ENCODE results near the gene MYADML2. TPM values are rescaled to one million over a fixed set of nuclear protein-coding genes. Genes with fewer than 3 reads are reported as not detected.
A peak's percentile ranks its signal among the peaks of the same experiment; 100 is the strongest.

MYADML2 gene
- total RNA-seq, 1 donor from 2014 or later = not detected

- intact Hi-C loops (cut with micrococcal nuclease) = loop anchor here (1.0 to 2.0 kb wide), 2 partner anchors 10 to 25 kb away; partner anchors contain the start of gene MAFG
Measured at GRCh38 chr17:81917565-81918332, 29.3 kb downstream of the MYADML2 start, which contains the start of gene SIRT7. Gene SIRT7, minus strand, starts transcription at chr17:81918176. Its CDS starts 45 bp downstream, at chr17:81918131.

GRCh38 chr17:81916234-81917001 is 30.6 kb downstream of the MYADML2 start:
- Mint-ChIP-seq H3K27ac (no peak overlapping the region), H3K4me1 (ENCODE audit: low read depth) (peaks cover 23% of the 10 kb centered on the region), H3K4me3 (ENCODE audit: low read depth) (peak overlapping the region; percentile 88), H3K27me3 (ENCODE audit: low read depth) (no peaks in the 10 kb centered on the region), H3K9me3 (no peaks in the 10 kb centered on the region), H3K36me3 (ENCODE audit: low read depth) (peaks cover 65% of the 10 kb centered on the region)
- intact Hi-C loops (cut with micrococcal nuclease) = loop anchor here (2.0 kb wide), 1 partner anchor 24 kb away; no protein-coding TSS in a partner anchor
- DNase-seq (ENCODE audit: low spot score) = no peak

More at GRCh38 chr17:81917565-81918332, 29.3 kb downstream of the MYADML2 start, which contains the start of gene SIRT7:
- Mint-ChIP-seq H3K27ac (peak within 1 kb of the TSS; percentile 78), H3K4me3 (ENCODE audit: low read depth) (peak within 1 kb of the TSS; percentile 92), H3K27me3 (ENCODE audit: low read depth) (no peaks in the 10 kb centered on the region), H3K36me3 (ENCODE audit: low read depth) (peaks cover 64% of the 10 kb centered on the region), H3K9me3 (no peaks in the 10 kb centered on the region), H3K4me1 (ENCODE audit: low read depth) (peaks cover 18% of the 10 kb centered on the region)
- peak; percentile 76 for DNase-seq (ENCODE audit: low spot score)

GRCh38 chr17:81915331-81915730 is 31.7 kb downstream of the MYADML2 start:
- Mint-ChIP-seq H3K27ac (no peak overlapping the region), H3K36me3 (ENCODE audit: low read depth) (peaks cover 62% of the 10 kb centered on the region), H3K9me3 (no peaks in the 10 kb centered on the region), H3K4me3 (ENCODE audit: low read depth) (no peak overlapping the region), H3K4me1 (ENCODE audit: low read depth) (peaks cover 23% of the 10 kb centered on the region), H3K27me3 (ENCODE audit: low read depth) (no peaks in the 10 kb centered on the region)
- intact Hi-C loops (cut with micrococcal nuclease) = no loop called here
- DNase-seq (ENCODE audit: low spot score) = no peak

GRCh38 chr17:81914103-81914850 is 32.8 kb downstream of the MYADML2 start:
- peaks cover 26% of the 10 kb centered on the region for H3K4me1 Mint-ChIP-seq (ENCODE audit: low read depth)
- H3K27me3 Mint-ChIP-seq (ENCODE audit: low read depth) = no peaks in the 10 kb centered on the region
- no peak overlapping the region for H3K4me3 Mint-ChIP-seq (ENCODE audit: low read depth)
- peaks cover 58% of the 10 kb centered on the region for H3K36me3 Mint-ChIP-seq (ENCODE audit: low read depth)
- no peak overlapping the region for H3K27ac Mint-ChIP-seq
- DNase-seq (ENCODE audit: low spot score) = no peak
- intact Hi-C loops (cut with micrococcal nuclease) = no loop called here
- H3K9me3 Mint-ChIP-seq = no peaks in the 10 kb centered on the region

GRCh38 chr17:81913394-81914102 is 33.5 kb downstream of the MYADML2 start:
- peaks cover 26% of the 10 kb centered on the region for H3K4me1 Mint-ChIP-seq (ENCODE audit: low read depth)
- H3K27ac Mint-ChIP-seq = no peak overlapping the region
- peaks cover 54% of the 10 kb centered on the region for H3K36me3 Mint-ChIP-seq (ENCODE audit: low read depth)
- DNase-seq (ENCODE audit: low spot score) = no peak
- no peaks in the 10 kb centered on the region for H3K9me3 Mint-ChIP-seq
- no peak overlapping the region for H3K4me3 Mint-ChIP-seq (ENCODE audit: low read depth)
- no peaks in the 10 kb centered on the region for H3K27me3 Mint-ChIP-seq (ENCODE audit: low read depth)
- intact Hi-C loops (cut with micrococcal nuclease) = no loop called here

GRCh38 chr17:81912441-81913309 is 34.4 kb downstream of the MYADML2 start:
- H3K36me3 Mint-ChIP-seq (ENCODE audit: low read depth) = peaks cover 57% of the 10 kb centered on the region
- DNase-seq (ENCODE audit: low spot score) = no peak
- intact Hi-C loops (cut with micrococcal nuclease) = no loop called here
- no peak overlapping the region for H3K27ac Mint-ChIP-seq
- H3K4me1 Mint-ChIP-seq (ENCODE audit: low read depth) = peaks cover 22% of the 10 kb centered on the region
- peak overlapping the region; percentile 33 for H3K4me3 Mint-ChIP-seq (ENCODE audit: low read depth)
- H3K9me3 Mint-ChIP-seq = no peaks in the 10 kb centered on the region
- H3K27me3 Mint-ChIP-seq (ENCODE audit: low read depth) = no peaks in the 10 kb centered on the region

GRCh38 chr17:81911969-81912368 is 35.1 kb downstream of the MYADML2 start:
- DNase-seq (ENCODE audit: low spot score) = no peak
- intact Hi-C loops (cut with micrococcal nuclease) = no loop called here
- Mint-ChIP-seq H3K9me3 (no peaks in the 10 kb centered on the region), H3K27ac (no peak overlapping the region), H3K36me3 (ENCODE audit: low read depth) (peaks cover 52% of the 10 kb centered on the region), H3K4me3 (ENCODE audit: low read depth) (peak overlapping the region; percentile 68), H3K27me3 (ENCODE audit: low read depth) (no peaks in the 10 kb centered on the region), H3K4me1 (ENCODE audit: low read depth) (peaks cover 17% of the 10 kb centered on the region)

- peak; percentile 91 for DNase-seq (ENCODE audit: low spot score)
- H3K27me3 Mint-ChIP-seq (ENCODE audit: low read depth) = no peaks in the 10 kb centered on the region
- H3K36me3 Mint-ChIP-seq (ENCODE audit: low read depth) = peaks cover 53% of the 10 kb centered on the region
- H3K27ac Mint-ChIP-seq = peak within 1 kb of the TSS; percentile 60
- H3K4me1 Mint-ChIP-seq (ENCODE audit: low read depth) = peaks cover 14% of the 10 kb centered on the region
- no peaks in the 10 kb centered on the region for H3K9me3 Mint-ChIP-seq
- intact Hi-C loops (cut with micrococcal nuclease) = no loop called here
- peak within 1 kb of the TSS; percentile 84 for H3K4me3 Mint-ChIP-seq (ENCODE audit: low read depth)
Measured at GRCh38 chr17:81911277-81911961, 35.6 kb downstream of the MYADML2 start, which contains the start of gene PCYT2. Gene PCYT2, minus strand, starts transcription at chr17:81911399. Its CDS starts 44 bp downstream, at chr17:81911355.

- Mint-ChIP-seq H3K27ac (no peak overlapping the region), H3K36me3 (ENCODE audit: low read depth) (peaks cover 50% of the 10 kb centered on the region), H3K9me3 (no peaks in the 10 kb centered on the region)
Measured at GRCh38 chr17:81910840-81911276, 36.2 kb downstream of the MYADML2 start.

GRCh38 chr17:81909966-81910839 is 36.8 kb downstream of the MYADML2 start:
- Mint-ChIP-seq H3K27ac (peak overlapping the region; percentile 60), H3K4me3 (ENCODE audit: low read depth) (peak overlapping the region; percentile 84), H3K4me1 (ENCODE audit: low read depth) (peaks cover 8% of the 10 kb centered on the region), H3K27me3 (ENCODE audit: low read depth) (no peaks in the 10 kb centered on the region), H3K9me3 (no peaks in the 10 kb centered on the region), H3K36me3 (ENCODE audit: low read depth) (peaks cover 44% of the 10 kb centered on the region)
- no peak for DNase-seq (ENCODE audit: low spot score)
- intact Hi-C loops (cut with micrococcal nuclease) = no loop called here

More at GRCh38 chr17:81910840-81911276, 36.2 kb downstream of the MYADML2 start:
- peaks cover 10% of the 10 kb centered on the region for H3K4me1 Mint-ChIP-seq (ENCODE audit: low read depth)
- H3K27me3 Mint-ChIP-seq (ENCODE audit: low read depth) = no peaks in the 10 kb centered on the region
- DNase-seq (ENCODE audit: low spot score) = no peak
- intact Hi-C loops (cut with micrococcal nuclease) = no loop called here
- peak overlapping the region; percentile 84 for H3K4me3 Mint-ChIP-seq (ENCODE audit: low read depth)

Measured in activated T-helper 2 cell treated with anti-CD3 and anti-CD28 coated beads, Interferon-gamma antibody, Interleukin-2, Interleukin-4, amounts not matched to agents 10 μg/mL and 5 μg/mL and 100 μg/mL, durations not matched to agents 14 hours and 24 hours and 36 hours (primary cell).